ENCODE measurements around the gene NOL9.

- TF ChIP-seq CTCF (IDR thresholded peaks at IDR 0.05) (no peak), POLR2AphosphoS5 (IDR thresholded peaks at IDR 0.05) (no peak), POLR2A (IDR thresholded peaks at IDR 0.05) (no peak), EP300 (IDR thresholded peaks at IDR 0.05) (no peak)
These were observed 37.3 kb upstream of the NOL9 start for GRCh38 chr1:6591644-6592043.

Data from upper lobe of left lung (tissue), 4 donors.